Measurements from ENCODE around the gene SH2D3A. TPM values are rescaled to one million over a fixed set of nuclear protein-coding genes. Genes with fewer than 3 reads are reported as not detected.

The SH2D3A gene
- total and polyA plus RNA-seq, 2 of the 8 experiments (the other 6 are each of a cell fraction or from before 2014, with no cell fraction given), result 14.5 to 22.1 TPM

- Histone ChIP-seq H2BK120ac (replicated peaks; ENCODE audit: low read depth, low read length) (no peak overlapping the region), H3K79me2 (ENCODE audit: control insufficient read depth in 1 of 2, insufficient read depth in 2 of 2, low read length in 2 of 2) (no peaks in the 10 kb centered on the region), H3K23me2 (ENCODE audit: low read depth, low read length) (no peaks in the 10 kb centered on the region), H3K79me1 (ENCODE audit: low read depth, low read length) (no peaks in the 10 kb centered on the region), H3K36me3 (ENCODE audit: control insufficient read depth in 2 of 4, insufficient read depth in 4 of 4, low read length in 3 of 4) (peaks cover 0 to 5% (median 0%) of the 10 kb centered on the region in 4 experiments; a peak in 1 of 8 replicates), H3K9ac (replicated peaks in 1 of 4; ENCODE audit: extremely low read depth in 1 of 4, low read depth in 3 of 4, low read length in 3 of 4) (no peak overlapping the region), H2AFZ (ENCODE audit: low read length) (no peak overlapping the region), H4K20me1 (replicated peaks in 1 of 2; ENCODE audit: control insufficient read depth in 1 of 2, insufficient read depth in 2 of 2, low read length in 2 of 2) (peaks cover 0 to 8% of the 10 kb centered on the region in 2 experiments), H3K27me3 (replicated peaks in 1 of 4; ENCODE audit: control insufficient read depth in 3 of 4, extremely low read depth in 1 of 4, insufficient read depth in 3 of 4, low read length in 3 of 4) (no peaks in the 10 kb centered on the region), H2BK12ac (ENCODE audit: low read depth, low read length) (no peak overlapping the region), H3K4me1 (replicated peaks in 1 of 4; ENCODE audit: control insufficient read depth in 3 of 4, insufficient read depth in 4 of 4, low read length in 3 of 4) (peaks cover 0 to 13% (median 6%) of the 10 kb centered on the region in 4 experiments; a peak in 5 of 7 replicates), H4K91ac (replicated peaks; ENCODE audit: insufficient read length, low read length) (no peak overlapping the region), H2BK5ac (ENCODE audit: low read depth, low read length) (peak overlapping the region; percentile 35; the same call in 1 of the 2 replicates), H3K18ac (ENCODE audit: extremely low read depth, low read length) (no peak overlapping the region; the same call in 1 of the 2 replicates), H4K8ac (ENCODE audit: extremely low read depth, insufficient read depth, low read length) (no peak overlapping the region), H4K5ac (ENCODE audit: insufficient read length, low read depth, low read length) (no peak overlapping the region), H3K56ac (replicated peaks; ENCODE audit: insufficient read length, low read depth, low read length) (no peak overlapping the region), H2BK15ac (ENCODE audit: low read length) (no peak overlapping the region), H3K14ac (ENCODE audit: insufficient read length) (no peak overlapping the region), H3K4me3 (ENCODE audit: extremely low read depth in 1 of 4, insufficient read depth in 2 of 4, low read depth in 3 of 4, low read length in 4 of 4) (no peak overlapping the region), H3K23ac (ENCODE audit: insufficient read length) (no peak overlapping the region), H3K9me3 (ENCODE audit: insufficient read depth in 2 of 2, low read depth in 1 of 2, low read length in 1 of 2) (no peaks in the 10 kb centered on the region), H2AK5ac (ENCODE audit: low read depth, low read length) (no peak overlapping the region), H2BK20ac (ENCODE audit: low read length) (no peak overlapping the region), H3K4ac (replicated peaks; ENCODE audit: insufficient read length, low read depth, low read length) (no peak overlapping the region), H3K27ac (ENCODE audit: low read depth, low read length) (no peak overlapping the region), H3K4me2 (ENCODE audit: insufficient read depth in 1 of 2, low read depth in 2 of 2, low read length in 2 of 2) (no peak overlapping the region)
- WGBS, 2 experiments (ENCODE audit: extremely low coverage in 1 of 2, insufficient coverage in 1 of 2, insufficient read length in 1 of 2, insufficient replicate concordance in 2 of 2, low coverage in 1 of 2, low lambda C conversion rate in 2 of 2, missing lambda C conversion rate in 1 of 2), result 95% methylated on average over 8 of the region's 8 CpGs; no CpG with 5 or more reads in 1 of the 2 experiments
- ChIA-PET POLR2A (ENCODE audit: partially characterized antibody) (interaction anchor here (1.1 to 2.1 kb wide), 3 partner anchors 8 to 25 kb away, joined by 3 to 5 read pairs (median 3); partner anchors contain the start of gene GPR108), CTCF (ENCODE audit: partially characterized antibody) (interaction anchor here (0.7 to 2.2 kb wide), 5 partner anchors 40 to 247 kb away, joined by 3 to 5 read pairs (median 3); partner anchors contain the start of genes DENND1C and TNFSF9)
- DNase-seq (ENCODE audit: low read depth in 1 of 2, low spot score in 2 of 2), result no peak
- FAIRE-seq, result no peak
- TF ChIP-seq YY1 (IDR thresholded peaks at IDR 0.05; ENCODE audit: low read depth, low read length) (no peak), RBBP5 (IDR thresholded peaks at IDR 0.05; ENCODE audit: borderline replicate concordance, low read depth, low read length) (no peak), HDAC2 (IDR thresholded peaks at IDR 0.05; ENCODE audit: borderline replicate concordance in 1 of 2, low read depth in 2 of 2, low read length in 2 of 2) (no peak), SAP30 (IDR thresholded peaks at IDR 0.05; ENCODE audit: insufficient read depth, insufficient replicate concordance, low read length) (no peak), CTCF (IDR thresholded peaks at IDR 0.05; ENCODE audit: control extremely low read depth in 1 of 3, insufficient read depth in 1 of 3, low read depth in 1 of 3, low read length in 3 of 3) (no peak), POLR2A (IDR thresholded peaks at IDR 0.05; ENCODE audit: control extremely low read depth in 1 of 2, low read depth in 2 of 2, low read length in 2 of 2) (no peak), SP4 (IDR thresholded peaks at IDR 0.05; ENCODE audit: low read length) (no peak), GTF2F1 (IDR thresholded peaks at IDR 0.05; ENCODE audit: borderline replicate concordance, low read depth, low read length) (no peak), TEAD4 (IDR thresholded peaks at IDR 0.05; ENCODE audit: low read depth, low read length) (no peak), RAD21 (IDR thresholded peaks at IDR 0.05 in 1 of 2, conservative IDR thresholded peaks at IDR 0.05 in 1 of 2; ENCODE audit: low read depth in 2 of 2, low read length in 2 of 2) (no peak), SRF (IDR thresholded peaks at IDR 0.05; ENCODE audit: low read depth, low read length) (no peak)
These were observed 38.9 kb downstream of the SH2D3A start for GRCh38 chr19:6728346-6728745.

All from H1 (cell line).